A549 (cell line): ENCODE data around the gene DLG4. TPM values are rescaled to one million over a fixed set of nuclear protein-coding genes. Genes with fewer than 3 reads are reported as not detected.

Source experiments
- ATAC-seq, 2 experiments: fragments of 200-7000 bp in 1 of 2; fragments of >200 bp in 1 of 2; cut with Nextera tagmentation in 1 of 2; cut with Tn5 transposase in 1 of 2; 3 replicates each; pipeline versions ENCODE4 v1.8.0 to v1.9.1; 2018 to 2020; ENCODE audit warnings: mild to moderate bottlenecking in 1 of 2, moderate library complexity in 1 of 2
- CTCF ChIA-PET: fragments of 300-600 bp; sonication (Branson Sonifier 250); formaldehyde crosslinking; extraction: SDS; loops from one replicate; lab custom pipeline; 2021; ENCODE audit warnings: antibody characterized with exemption, inconsistent platforms; lab: Yijun Ruan, JAX
- POLR2A ChIA-PET: fragments of 350-600 bp; formaldehyde crosslinking; extraction: SDS; loops from one replicate; lab custom pipeline; 2021; ENCODE audit warnings: antibody characterized with exemption, inconsistent platforms; lab: Yijun Ruan, JAX
- DNase-seq, 2 experiments: peaks; one replicate each; pipeline versions ENCODE4 v3.0.0 to v3.0.0-alpha.2; 2011 to 2016; ENCODE audit warnings: low read depth in 1 of 2, low spot score in 1 of 2
- FAIRE-seq: peaks from 2 replicates; lab custom pipeline; 2011; peaks lifted over from hg19 to GRCh38; lab: Jason Lieb, UNC
- H3K27ac ChIP-seq, 2 experiments: fragments of >200 bp; sonication (Bioruptor Twin); formaldehyde crosslinking; 3 replicates each; pipeline ENCODE4 v1.5.1; 2016 to 2017
- H3K4me1 ChIP-seq: fragments of >200 bp; sonication (Bioruptor Twin); formaldehyde crosslinking; 3 replicates; pipeline ENCODE4 v1.6.1; 2016
- H3K4me2 ChIP-seq: fragments of >200 bp; sonication (Bioruptor Twin); formaldehyde crosslinking; 3 replicates; pipeline ENCODE4 v1.6.1; 2016
- H3K4me3 ChIP-seq: fragments of >200 bp; sonication (Bioruptor Twin); formaldehyde crosslinking; 3 replicates; pipeline ENCODE4 v1.5.1; 2016
- H3K9me3 ChIP-seq: fragments of >200 bp; sonication (Bioruptor Twin); formaldehyde crosslinking; 3 replicates; pipeline ENCODE4 v1.6.1; 2016
- BHLHE40 ChIP-seq: IDR thresholded peaks from 2 replicates; pipeline ENCODE4 v1.6.1; 2012; ENCODE audit warnings: low read depth, low read length, inconsistent platforms
- CBX2 ChIP-seq: fragments of 200-600 bp; sonication (generic); IDR thresholded peaks from 2 replicates; pipeline ENCODE4 v1.6.1; 2016; ENCODE audit warnings: low read depth, mild to moderate bottlenecking, borderline replicate concordance
- CBX8 ChIP-seq: fragments of 200-600 bp; sonication (generic); IDR thresholded peaks from 2 replicates; pipeline ENCODE4 v1.6.1; 2016
- CEBPB ChIP-seq, 2 experiments: fragments of >200 bp in 1 of 2; sonication (Bioruptor Twin) in 1 of 2; formaldehyde crosslinking in 1 of 2; IDR thresholded peaks; 2 replicates each; pipeline ENCODE4 v1.6.1; 2012 to 2016
- CHD2 ChIP-seq: fragments of 150-350 bp; IDR thresholded peaks from 2 replicates; pipeline ENCODE4 v1.6.1; 2014; ENCODE audit warnings: low read length; ENCODE audit not compliant: partially characterized antibody
- E2F6 ChIP-seq: IDR thresholded peaks from 2 replicates; pipeline ENCODE4 v1.6.1; 2012; ENCODE audit warnings: low read depth, borderline replicate concordance
- EP300 ChIP-seq, 2 experiments: fragments of >200 bp; sonication (Bioruptor Twin); formaldehyde crosslinking; IDR thresholded peaks; 2 replicates in 1 of 2; 3 replicates in 1 of 2; pipeline ENCODE4 v1.6.1; 2016 to 2017
- FOSB ChIP-seq: fragments of 250-450 bp; sonication (Bioruptor Pico); IDR thresholded peaks from 2 replicates; pipeline ENCODE4 v1.5.0; 2020; ENCODE audit warnings: mild to moderate bottlenecking, moderate library complexity
- FOXS1 ChIP-seq: fragments of 250-450 bp; sonication (Bioruptor Pico); IDR thresholded peaks from 2 replicates; pipeline ENCODE4 v1.5.0; 2020; ENCODE audit warnings: mild to moderate bottlenecking, moderate library complexity
- HDAC2 ChIP-seq: fragments of 200-600 bp; sonication (generic); IDR thresholded peaks from 2 replicates; pipeline ENCODE4 v1.6.1; 2016
- HES2 ChIP-seq: fragments of >200 bp; sonication (Bioruptor Twin); formaldehyde crosslinking; IDR thresholded peaks from 2 replicates; pipeline ENCODE4 v1.6.1; 2016
- JUN ChIP-seq, 2 experiments: fragments of >200 bp; sonication (Bioruptor Twin); formaldehyde crosslinking; IDR thresholded peaks; 2 replicates in 1 of 2; 3 replicates in 1 of 2; pipeline ENCODE4 v1.6.1; 2016 to 2017
- KDM5A ChIP-seq: fragments of 200-600 bp; sonication (generic); IDR thresholded peaks from 2 replicates; pipeline ENCODE4 v1.6.1; 2016; ENCODE audit warnings: antibody characterized with exemption, mild to moderate bottlenecking
- MAFK ChIP-seq: fragments of 450-650 bp; IDR thresholded peaks from 2 replicates; pipeline ENCODE4 v1.6.1; 2014; ENCODE audit not compliant: partially characterized antibody
- NR3C1 ChIP-seq: fragments of >200 bp; sonication (Bioruptor Twin); formaldehyde crosslinking; IDR thresholded peaks from 3 replicates; pipeline ENCODE4 v1.6.1; 2017
- PBX3 ChIP-seq: IDR thresholded peaks from 2 replicates; pipeline ENCODE4 v1.6.1; 2012
- POLR2AphosphoS2 ChIP-seq: conservative IDR thresholded peaks from 2 replicates; pipeline ENCODE4 v1.6.1; 2012; ENCODE audit warnings: low read length, improper control_type of control experiment, inconsistent platforms
- RARB ChIP-seq: fragments of 250-450 bp; sonication (Bioruptor Pico); IDR thresholded peaks from 2 replicates; pipeline ENCODE4 v1.8.0; 2021; ENCODE audit warnings: mild to moderate bottlenecking, moderate library complexity
- REST ChIP-seq: fragments of 200-600 bp; sonication (generic); IDR thresholded peaks from 2 replicates; pipeline ENCODE4 v1.6.1; 2016; ENCODE audit warnings: antibody characterized with exemption, mild to moderate bottlenecking, moderate library complexity
- RNF2 ChIP-seq: fragments of 200-600 bp; sonication (generic); IDR thresholded peaks from 2 replicates; pipeline ENCODE4 v1.6.1; 2016; ENCODE audit warnings: low read depth, mild to moderate bottlenecking, antibody characterized with exemption, moderate library complexity, borderline replicate concordance
- TP53 ChIP-seq: fragments of 250-450 bp; sonication (Bioruptor Pico); IDR thresholded peaks from 2 replicates; pipeline ENCODE4 v1.5.0; 2021; ENCODE audit warnings: mild to moderate bottlenecking, moderate library complexity
- ZFP36 ChIP-seq: fragments of 450-650 bp; IDR thresholded peaks from 2 replicates; pipeline ENCODE4 v1.6.1; 2014; ENCODE audit warnings: borderline replicate concordance; ENCODE audit not compliant: partially characterized antibody
- WGBS: methylation state at CpG from one replicate; pipeline ENCODE4 v1.1.6; 2017; ENCODE audit errors: missing lambda C conversion rate; 5-methylcytosine and 5-hydroxymethylcytosine counted together
- polyA plus RNA-seq, 4 experiments: library from polyadenylated mRNA; depleted of rRNA in 3 of 4; stranded (reverse); fragments of >200 nt; fragmentation: RNase III in 1 of 4; extraction: RNeasy Plus Mini Kit Qiagen cat#74134 plus additional on column Dnase treatment in 1 of 4; gene quantifications; 2 replicates in 3 of 4; 3 replicates in 1 of 4; pipeline ENCODE4 v1.2.3, GENCODE V29; 2011 to 2017

Gene DLG4
- polyA plus RNA-seq, 2 of the 4 experiments (the other 2 are of a cell fraction), result 8.3 to 21.3 TPM

- Histone ChIP-seq H3K27ac (peak overlapping the region; percentile 69), H3K4me1 (peaks cover 33% of the 10 kb centered on the region), H3K4me2 (peak overlapping the region; percentile 69), H3K9me3 (no peaks in the 10 kb centered on the region), H3K4me3 (no peak overlapping the region)
- WGBS, result 66% methylated on average over 7 of the region's 7 CpGs
- ATAC-seq, result peak in 1 of 2 experiments; percentile 15; a peak in 3 of 6 replicates
- POLR2A ChIA-PET, result no interaction called here
- DNase-seq, result peak in 1 of 2 experiments; percentile 64
- CTCF ChIA-PET, result interaction anchor here (0.5 to 5.6 kb wide), 10 partner anchors 9 to 110 kb away, joined by 3 to 42 read pairs (median 4); partner anchors contain the start of gene SLC2A4
- no peak for FAIRE-seq
- no peak for TF ChIP-seq FOXS1
- TF ChIP-seq CEBPB (IDR thresholded peaks at IDR 0.05), result peak; percentile 62 to 72; a peak in 3 of 4 replicates
Observed at GRCh38 chr17:7258731-7259554, 39.3 kb upstream of the DLG4 start.

GRCh38 chr17:7256766-7257456 is 37.3 kb upstream of the DLG4 start:
- 91% methylated on average over 8 of the region's 8 CpGs for WGBS
- no peak for FAIRE-seq
- no peaks in the 10 kb centered on the region for H3K9me3 ChIP-seq
- TF ChIP-seq MAFK (peak; percentile 48), EP300 (IDR thresholded peaks at IDR 0.05) (no peak)
- TF ChIP-seq, all 56 proteins: peak for 1
- no peak overlapping the region for H3K4me3 ChIP-seq
- no peak for DNase-seq
- POLR2A ChIA-PET, result interaction anchor here (0.6 to 1.1 kb wide), 3 partner anchors 16 to 55 kb away, joined by 3 read pairs; no protein-coding TSS in a partner anchor
- ATAC-seq, result no peak
- no peak overlapping the region for H3K4me2 ChIP-seq
- H3K27ac ChIP-seq, result no peak overlapping the region
- peaks cover 30% of the 10 kb centered on the region for H3K4me1 ChIP-seq
- CTCF ChIA-PET, result interaction anchor here (0.6 to 5.6 kb wide), 9 partner anchors 8 to 567 kb away, joined by 3 to 42 read pairs (median 5); partner anchors contain the start of gene SLC2A4

- Histone ChIP-seq H3K9me3 (no peaks in the 10 kb centered on the region), H3K4me3 (no peak overlapping the region), H3K4me2 (no peak overlapping the region), H3K27ac (no peak overlapping the region), H3K4me1 (peaks cover 31% of the 10 kb centered on the region)
- CTCF ChIA-PET, result interaction anchor here (1.0 to 5.6 kb wide), 8 partner anchors 9 to 333 kb away, joined by 3 to 42 read pairs (median 6); partner anchors contain the start of gene SLC2A4
- ATAC-seq (no peak), FAIRE-seq (no peak), DNase-seq (no peak)
- 90% methylated on average over 4 of the region's 4 CpGs for WGBS
- no peak for TF ChIP-seq PBX3
- no peak for TF ChIP-seq RNF2
- no peak for TF ChIP-seq REST
- no peak for TF ChIP-seq TP53
- no peak for TF ChIP-seq CBX8
- TF ChIP-seq CHD2, result no peak
- TF ChIP-seq HES2, result no peak
- TF ChIP-seq BHLHE40, result no peak
- TF ChIP-seq ZFP36, result no peak
- TF ChIP-seq CBX2, result no peak
- TF ChIP-seq CEBPB (IDR thresholded peaks at IDR 0.05), result no peak
- TF ChIP-seq HDAC2, result no peak
- no peak for TF ChIP-seq E2F6
- TF ChIP-seq JUN (IDR thresholded peaks at IDR 0.05), result no peak
- no peak for TF ChIP-seq RARB
- no peak for TF ChIP-seq FOSB (CRISPR knock-in tag)
- TF ChIP-seq POLR2AphosphoS2, result no peak
- no peak for TF ChIP-seq FOXS1
- no peak for TF ChIP-seq NR3C1
- TF ChIP-seq KDM5A, result no peak
- POLR2A ChIA-PET, result no interaction called here
Observed at GRCh38 chr17:7254511-7254910, 34.9 kb upstream of the DLG4 start.
